Muscle of leg (tissue), 11 donors: ENCODE data around the gene AARS2. TPM values are rescaled to one million over a fixed set of nuclear protein-coding genes. Genes with fewer than 3 reads are reported as not detected.
"Not testable (repeated sequence)": the region's sequence is repeated elsewhere in the genome, so short reads cannot be mapped to it uniquely, and the experiment has no call there.

Experiments
- DNase-seq: peaks from one replicate; pipeline ENCODE4 v3.0.0; 2013
- H3K27ac ChIP-seq: one replicate; pipeline ENCODE4 v1.5.1; 2013; ENCODE audit warnings: mild to moderate bottlenecking, low read length, control low read depth
- H3K27me3 ChIP-seq: one replicate; pipeline ENCODE4 v1.6.1; 2013; ENCODE audit warnings: low read length; ENCODE audit not compliant: control insufficient read depth, insufficient read depth
- H3K36me3 ChIP-seq: one replicate; pipeline ENCODE4 v1.6.1; 2013; ENCODE audit warnings: low read length; ENCODE audit not compliant: control insufficient read depth, insufficient read depth
- H3K4me1 ChIP-seq: one replicate; pipeline ENCODE4 v1.6.1; 2013; ENCODE audit warnings: low read length; ENCODE audit not compliant: control insufficient read depth, insufficient read depth
- H3K4me3 ChIP-seq: one replicate; pipeline ENCODE4 v1.5.1; 2013; ENCODE audit warnings: low read length, control low read depth
- H3K9me3 ChIP-seq: replicated peaks from 2 replicates; pipeline ENCODE4 v1.6.1; 2013; ENCODE audit warnings: low read depth, low read length; ENCODE audit not compliant: control insufficient read depth
- WGBS: methylation state at CpG from one replicate; pipeline ENCODE4 v1.1.5; 2013; ENCODE audit warnings: missing lambda C conversion rate; ENCODE audit not compliant: insufficient coverage; 5-methylcytosine and 5-hydroxymethylcytosine counted together
- polyA plus RNA-seq, 8 donors: library from polyadenylated mRNA; unstranded; fragments of 120-200 nt; gene quantifications; one replicate each; pipeline versions ENCODE4 v1.2.1 to v1.2.3, GENCODE V29; 2013; ENCODE audit warnings: inconsistent platforms in 1 of 8, low replicate concordance in 1 of 8; ENCODE audit not compliant: insufficient read length in 8 of 8, insufficient read depth in 1 of 8
- total RNA-seq: library from RNA; stranded (reverse); fragments of 120-200 nt; gene quantifications from one replicate; pipeline ENCODE4 v1.2.4, GENCODE V29; 2013

AARS2 gene
- total and polyA plus RNA-seq, 9 donors, result 8.1 to 11.9 (median 9.6) TPM

DNA sequence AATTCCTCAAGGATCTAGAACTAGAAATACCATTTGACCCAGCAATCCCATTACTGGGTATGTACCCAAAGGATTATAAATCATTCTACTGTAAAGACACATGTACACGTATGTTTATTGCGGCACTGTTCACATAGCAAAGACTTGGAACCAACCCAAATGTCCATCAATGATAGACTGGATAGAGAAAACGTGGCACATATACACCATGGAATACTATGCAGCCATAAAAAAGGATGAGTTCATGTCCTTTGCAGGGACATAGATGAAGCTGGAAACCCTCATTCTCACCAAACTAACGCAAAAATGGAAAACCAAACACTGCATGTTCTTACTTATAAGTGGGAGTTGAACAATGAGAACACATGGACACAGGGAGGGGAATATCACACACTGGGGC is 33.7 kb upstream of the AARS2 start:
- H3K9me3 ChIP-seq, H3K27ac ChIP-seq, H3K4me3 ChIP-seq, H3K4me1 ChIP-seq, H3K36me3 ChIP-seq, DNase-seq: not testable (repeated sequence)
- H3K27me3 ChIP-seq, result peaks cover 31% of the 10 kb centered on the region
- WGBS, result no CpG with 5 or more reads among the region's 4 CpGs

DNA sequence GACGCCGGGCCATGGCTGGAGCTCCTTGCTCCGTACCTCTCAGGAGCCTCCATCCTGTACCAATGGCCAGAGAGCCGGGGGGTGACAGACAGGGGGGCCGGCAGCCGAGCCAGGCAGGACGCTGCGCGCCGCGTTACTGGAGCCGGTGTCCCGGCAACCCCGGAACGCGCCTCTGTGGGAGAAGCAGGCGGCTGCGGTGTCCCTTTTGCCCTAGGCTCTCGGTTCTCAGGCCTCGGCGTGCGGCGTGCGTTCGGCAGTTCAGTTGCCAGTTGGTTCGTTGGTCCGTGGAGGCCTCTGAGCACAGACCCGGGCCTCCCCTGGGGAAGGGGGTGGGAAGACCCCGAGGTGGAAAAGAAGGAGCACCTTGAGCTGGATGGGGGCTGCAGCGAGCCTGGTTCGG is 29.3 kb upstream of the AARS2 start, which contains the start of gene SPATS1:
Gene SPATS1, plus strand, starts transcription at position 162 of the 400 bp plus-strand sequence. CDS start 446 bp downstream, outside the sequence.
- no peak within 1 kb of the TSS for H3K27ac ChIP-seq
- peaks cover 6% of the 10 kb centered on the region for H3K4me1 ChIP-seq
- no peaks in the 10 kb centered on the region for H3K36me3 ChIP-seq
- H3K4me3 ChIP-seq, result peak within 1 kb of the TSS; percentile 3
- 1% methylated on average over 31 of the region's 31 CpGs for WGBS
- DNase-seq, result peak; percentile 27
- no peaks in the 10 kb centered on the region for H3K9me3 ChIP-seq
- H3K27me3 ChIP-seq, result peaks cover 46% of the 10 kb centered on the region

- DNase-seq, result peak; percentile 50
- WGBS, result no CpG with 5 or more reads among the region's 6 CpGs
- no peak overlapping the region for H3K4me3 ChIP-seq
- peaks cover 49% of the 10 kb centered on the region for H3K27me3 ChIP-seq
- peaks cover 6% of the 10 kb centered on the region for H3K4me1 ChIP-seq
- no peaks in the 10 kb centered on the region for H3K36me3 ChIP-seq
- no peaks in the 10 kb centered on the region for H3K9me3 ChIP-seq
- no peak overlapping the region for H3K27ac ChIP-seq
Observed at GRCh38 chr6:44342052-44342451, 28.9 kb upstream of the AARS2 start.

GRCh38 chr6:44341095-44341890 is 28.1 kb upstream of the AARS2 start:
- WGBS, result 29% methylated on average over 1 of the region's 8 CpGs
- peaks cover 6% of the 10 kb centered on the region for H3K4me1 ChIP-seq
- no peak overlapping the region for H3K27ac ChIP-seq
- H3K9me3 ChIP-seq, result no peaks in the 10 kb centered on the region
- no peak for DNase-seq
- H3K4me3 ChIP-seq, result no peak overlapping the region
- peaks cover 46% of the 10 kb centered on the region for H3K27me3 ChIP-seq
- H3K36me3 ChIP-seq, result no peaks in the 10 kb centered on the region

DNA sequence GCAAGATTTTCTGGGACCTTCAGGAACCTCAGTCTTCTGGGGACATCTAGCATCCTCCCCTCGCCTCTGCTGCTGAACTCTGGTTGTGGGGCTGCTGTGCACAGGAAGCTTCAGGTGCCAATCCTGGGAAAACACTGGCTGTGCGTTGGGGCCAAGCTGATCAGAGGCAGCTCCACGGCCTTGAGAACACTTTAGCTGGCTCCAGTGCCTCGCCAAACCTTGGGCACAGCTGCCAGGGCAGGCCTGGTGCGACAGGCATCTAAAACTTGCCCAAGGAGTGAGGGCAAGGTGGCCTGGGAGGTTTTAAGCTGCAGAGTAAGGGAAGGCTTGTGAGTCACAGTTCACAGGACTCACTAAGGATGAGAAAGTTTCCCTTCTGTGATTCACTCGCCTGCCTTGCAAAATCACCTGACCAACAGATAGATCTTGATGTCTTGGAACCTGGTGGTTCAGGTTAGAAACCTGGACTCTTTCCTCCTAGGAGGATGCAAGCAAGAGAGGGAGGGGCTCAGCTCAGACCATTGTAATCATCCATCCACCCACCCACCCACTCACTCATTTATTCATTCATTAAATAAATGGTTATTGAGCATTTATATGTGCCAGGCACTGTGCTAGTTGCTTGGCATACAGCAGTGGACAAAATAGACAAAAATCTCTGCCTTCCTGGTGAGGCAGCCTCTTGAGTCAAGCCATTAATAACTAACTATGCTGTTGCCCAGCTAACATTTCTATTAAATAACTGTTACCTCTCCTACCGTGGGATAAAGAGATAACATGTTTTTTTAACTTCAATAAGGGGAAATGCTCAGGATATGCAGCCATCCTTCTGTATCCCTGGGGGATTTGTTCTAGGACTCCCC is 26.8 kb upstream of the AARS2 start:
- H3K9me3 ChIP-seq, result no peaks in the 10 kb centered on the region
- WGBS, result 71% methylated on average over 4 of the region's 7 CpGs
- peaks cover 43% of the 10 kb centered on the region for H3K27me3 ChIP-seq
- H3K4me3 ChIP-seq, result no peak overlapping the region
- H3K4me1 ChIP-seq, result peaks cover 6% of the 10 kb centered on the region
- no peak overlapping the region for H3K27ac ChIP-seq
- no peaks in the 10 kb centered on the region for H3K36me3 ChIP-seq
- DNase-seq, result no peak

DNA sequence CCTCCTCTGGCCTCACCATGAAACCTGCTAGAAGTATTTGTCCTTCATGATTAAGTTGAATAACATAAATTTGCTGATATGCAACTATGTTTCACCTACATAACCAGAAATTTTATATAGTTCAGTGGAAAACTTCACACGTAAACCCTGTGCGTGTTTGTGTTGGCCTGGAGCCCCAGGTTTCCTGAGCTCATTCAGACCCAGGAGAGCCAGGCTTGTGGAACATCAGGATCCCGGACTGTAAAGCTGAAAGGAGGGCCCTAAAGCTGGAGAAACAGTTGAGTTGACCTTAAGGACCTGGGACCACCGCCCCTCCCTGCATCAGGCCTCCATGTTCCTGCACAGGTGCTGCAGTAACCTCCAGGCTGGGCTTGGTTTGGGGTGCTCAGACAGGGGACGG is 26.2 kb upstream of the AARS2 start:
- peak; percentile 31 for DNase-seq
- peaks cover 6% of the 10 kb centered on the region for H3K4me1 ChIP-seq
- no peak overlapping the region for H3K27ac ChIP-seq
- peaks cover 40% of the 10 kb centered on the region for H3K27me3 ChIP-seq
- no peak overlapping the region for H3K4me3 ChIP-seq
- H3K9me3 ChIP-seq, result no peaks in the 10 kb centered on the region
- WGBS, result 46% methylated on average over 5 of the region's 5 CpGs
- no peaks in the 10 kb centered on the region for H3K36me3 ChIP-seq

DNA sequence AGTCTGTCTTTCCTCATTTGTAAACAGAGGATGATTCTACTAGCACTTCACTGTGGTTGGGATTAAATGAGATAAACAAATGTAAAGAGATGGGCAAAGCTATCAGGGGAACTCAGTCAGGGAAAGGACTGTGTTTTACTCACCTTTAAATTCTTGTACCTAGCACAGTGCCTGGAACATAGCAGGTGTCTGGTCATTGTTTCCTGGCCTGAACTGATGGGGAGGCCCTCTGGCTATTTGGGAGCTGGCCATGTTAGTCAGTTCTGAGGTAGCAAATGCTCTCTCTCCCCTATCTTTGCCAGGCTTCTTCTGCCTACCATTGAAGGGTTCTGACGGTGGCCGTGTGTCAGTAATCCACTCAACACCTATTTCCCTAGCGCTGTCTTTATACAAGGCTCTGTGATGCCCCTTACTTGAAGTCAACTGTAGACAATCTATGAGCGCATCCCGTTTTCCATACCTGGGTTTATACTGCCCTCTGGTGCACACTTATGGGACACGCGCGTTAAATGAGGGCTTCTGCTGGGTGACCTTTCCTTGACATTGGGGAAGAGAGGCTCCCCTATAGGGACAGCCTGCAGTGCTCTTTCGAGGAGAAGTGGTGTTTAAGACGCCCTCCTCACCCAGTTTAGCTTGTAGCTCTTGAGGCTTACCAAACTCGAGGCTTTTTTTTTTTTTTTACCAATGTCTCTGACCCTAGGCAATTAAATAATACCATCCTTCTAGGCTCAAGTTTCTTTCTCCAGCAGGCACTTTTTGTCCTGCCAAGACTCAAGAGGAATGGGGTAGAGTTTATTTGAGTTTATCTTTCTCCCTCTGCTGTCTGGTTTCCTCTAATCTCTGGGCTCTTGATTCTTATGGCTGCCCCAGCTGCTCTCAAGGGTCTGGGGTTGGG is 25.3 kb upstream of the AARS2 start:
- Histone ChIP-seq H3K4me3 (no peak overlapping the region), H3K27me3 (peaks cover 33% of the 10 kb centered on the region), H3K4me1 (peaks cover 6% of the 10 kb centered on the region), H3K36me3 (no peaks in the 10 kb centered on the region), H3K9me3 (no peaks in the 10 kb centered on the region), H3K27ac (no peak overlapping the region)
- WGBS, result 2% methylated on average over 7 of the region's 11 CpGs
- DNase-seq, result peak; percentile 73

DNA sequence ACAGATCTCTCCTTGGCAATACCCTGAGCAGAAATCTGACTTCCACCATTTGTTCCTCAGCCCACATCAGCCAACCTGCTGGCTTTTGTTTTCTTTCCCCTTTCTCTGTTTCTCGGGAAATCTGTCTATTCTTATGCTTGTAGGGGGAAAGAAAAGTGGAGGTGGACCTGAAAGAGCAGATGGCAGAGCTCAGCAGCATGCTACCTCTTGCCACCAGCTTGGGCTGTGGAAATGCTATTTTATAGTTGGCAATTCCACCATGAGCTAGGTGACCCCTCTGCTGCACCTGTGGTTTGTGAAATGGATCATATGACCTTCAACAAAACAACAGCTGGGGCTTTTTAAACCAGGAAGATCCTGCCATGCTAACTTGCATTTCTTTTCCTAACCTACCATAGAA is 22.5 kb upstream of the AARS2 start:
- Histone ChIP-seq H3K4me3 (no peak overlapping the region), H3K4me1 (peaks cover 2% of the 10 kb centered on the region), H3K9me3 (no peaks in the 10 kb centered on the region), H3K27ac (no peak overlapping the region), H3K36me3 (no peaks in the 10 kb centered on the region), H3K27me3 (peaks cover 10% of the 10 kb centered on the region)
- no peak for DNase-seq
- WGBS, result no CpG with 5 or more reads among the region's 1 CpG

DNA sequence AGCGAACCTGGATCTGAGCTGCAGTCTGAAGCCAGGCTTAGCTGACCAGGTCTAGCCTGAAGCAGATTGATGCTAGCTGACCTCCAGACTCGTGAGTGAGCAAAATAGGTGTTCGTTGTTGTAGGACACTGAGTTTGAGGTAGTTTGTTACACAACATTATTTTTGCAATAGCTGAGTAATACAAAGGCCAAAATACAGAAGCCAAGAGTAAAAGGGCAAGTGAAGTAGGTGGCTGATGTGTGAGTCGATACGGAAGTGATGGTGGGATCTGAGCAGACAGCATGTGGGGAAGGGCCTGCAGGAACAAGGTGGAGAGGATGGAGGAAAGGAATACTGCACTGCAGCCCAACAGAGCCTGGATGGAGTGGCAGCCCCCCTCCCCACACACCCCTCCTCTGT is 20.8 kb upstream of the AARS2 start:
- Histone ChIP-seq H3K27me3 (peaks cover 10% of the 10 kb centered on the region), H3K27ac (no peak overlapping the region), H3K4me1 (peaks cover 2% of the 10 kb centered on the region), H3K9me3 (no peaks in the 10 kb centered on the region), H3K4me3 (no peak overlapping the region), H3K36me3 (no peaks in the 10 kb centered on the region)
- no peak for DNase-seq
- 77% methylated on average over 3 of the region's 5 CpGs for WGBS
